Endothelial cell of umbilical vein (primary cell): ENCODE data around the gene C6orf141. TPM values are rescaled to one million over a fixed set of nuclear protein-coding genes. Genes with fewer than 3 reads are reported as not detected.

Experiments
- BruUV-seq: library from RNA; stranded (reverse); fragments of 400-500 nt; replicated peaks from 2 replicates; lab custom pipeline; 2021; lab: Mats Ljungman, UMichigan
- CTCF ChIA-PET: fragments of 300-600, 350-600 bp; sonication (Branson Sonifier 250); formaldehyde crosslinking; loops from one replicate; lab custom pipeline; 2021; ENCODE audit warnings: antibody characterized with exemption, inconsistent platforms; lab: Charles Lee
- POLR2A ChIA-PET: fragments of 300-600, 350-600 bp; sonication (Branson Sonifier 250); formaldehyde crosslinking; loops from one replicate; lab custom pipeline; 2021; ENCODE audit warnings: antibody characterized with exemption, inconsistent platforms; lab: Charles Lee
- DNase-seq: peaks from one replicate; pipeline ENCODE4 v3.0.0-alpha.2; 2011; ENCODE audit warnings: low read depth, low spot score
- FAIRE-seq: peaks from 2 replicates; lab custom pipeline; 2011; peaks lifted over from hg19 to GRCh38; lab: Jason Lieb, UNC
- H2AFZ ChIP-seq: 2 replicates; pipeline ENCODE4 v1.6.0; 2012; ENCODE audit warnings: low read depth, low read length, control low read depth, inconsistent platforms
- H3K27ac ChIP-seq: 2 replicates; pipeline ENCODE4 v1.5.1; 2011; ENCODE audit warnings: low read depth, mild to moderate bottlenecking, control low read depth, low read length, moderate library complexity; ENCODE audit not compliant: insufficient read depth
- H3K27me3 ChIP-seq, 2 experiments: 2 replicates each; pipeline versions ENCODE4 v1.6.0 to v1.6.1; 2011; ENCODE audit warnings: low read length in 2 of 2, mixed read lengths in 1 of 2; ENCODE audit not compliant: control insufficient read depth in 2 of 2, insufficient read depth in 2 of 2
- H3K36me3 ChIP-seq, 2 experiments: 2 replicates in 1 of 2; 3 replicates in 1 of 2; pipeline ENCODE4 v1.5.1; 2011; ENCODE audit warnings: low read length in 2 of 2, mild to moderate bottlenecking in 1 of 2, moderate library complexity in 1 of 2; ENCODE audit not compliant: control insufficient read depth in 2 of 2, insufficient read depth in 2 of 2; ENCODE audit errors: extremely low read depth in 1 of 2
- H3K4me1 ChIP-seq: 3 replicates; pipeline ENCODE4 v1.5.1; 2011; ENCODE audit warnings: mild to moderate bottlenecking, low read length; ENCODE audit not compliant: control insufficient read depth, insufficient read depth; ENCODE audit errors: extremely low read depth
- H3K4me2 ChIP-seq: 2 replicates; pipeline ENCODE4 v1.6.1; 2011; ENCODE audit warnings: low read length, control low read depth, mixed read lengths; ENCODE audit not compliant: insufficient read depth
- H3K4me3 ChIP-seq, 3 experiments: fragments of 200-600 bp in 1 of 3; sonication (generic), shearing (Covaris generic) in 1 of 3; replicated peaks in 1 of 3; 2 replicates each; pipeline ENCODE4 v1.5.1; 2011 to 2016; ENCODE audit warnings: control low read depth in 3 of 3, low read length in 3 of 3, mild to moderate bottlenecking in 2 of 3, inconsistent platforms in 1 of 3, low read depth in 1 of 3, moderate library complexity in 1 of 3; ENCODE audit not compliant: insufficient read depth in 1 of 3
- H3K79me2 ChIP-seq: 2 replicates; pipeline ENCODE4 v1.6.0; 2012; ENCODE audit warnings: low read length, inconsistent platforms; ENCODE audit not compliant: control insufficient read depth, insufficient read depth
- H3K9ac ChIP-seq: replicated peaks from 2 replicates; pipeline ENCODE3; 2011; ENCODE audit warnings: low read length, control low read depth; ENCODE audit not compliant: insufficient read depth; ENCODE audit errors: extremely low read depth
- H3K9me1 ChIP-seq: replicated peaks from 3 replicates; pipeline ENCODE4 v1.6.0; 2011; ENCODE audit warnings: mild to moderate bottlenecking, low read length; ENCODE audit not compliant: control insufficient read depth, insufficient read depth; ENCODE audit errors: extremely low read depth
- H3K9me3 ChIP-seq: replicated peaks from 2 replicates; pipeline ENCODE4 v1.5.1; 2012; ENCODE audit warnings: low read length, inconsistent platforms; ENCODE audit not compliant: control insufficient read depth, insufficient read depth
- H4K20me1 ChIP-seq: replicated peaks from 2 replicates; pipeline ENCODE3; 2011; ENCODE audit warnings: mild to moderate bottlenecking, low read length; ENCODE audit not compliant: control insufficient read depth, insufficient read depth; ENCODE audit errors: extremely low read depth
- CTCF ChIP-seq, 2 donors: IDR thresholded peaks; 1 replicate in 1 of 2; 2 replicates in 1 of 2; pipeline ENCODE4 v1.5.1; 2011; ENCODE audit warnings: low read length in 2 of 2, mild to moderate bottlenecking in 2 of 2, moderate library complexity in 2 of 2, control low read depth in 1 of 2, inconsistent platforms in 1 of 2, low read depth in 1 of 2; ENCODE audit not compliant: insufficient read depth in 1 of 2; ENCODE audit errors: extremely low read depth in 1 of 2
- EZH2 ChIP-seq: IDR thresholded peaks from 2 replicates; pipeline ENCODE4 v1.6.1; 2012; ENCODE audit warnings: borderline replicate concordance, low read depth, mild to moderate bottlenecking, moderate library complexity, low read length, inconsistent platforms; ENCODE audit not compliant: severe bottlenecking
- FOS ChIP-seq: IDR thresholded peaks from 2 replicates; pipeline ENCODE4 v1.6.1; 2011; ENCODE audit warnings: mild to moderate bottlenecking, low read length, moderate library complexity, borderline replicate concordance; ENCODE audit not compliant: insufficient read depth
- GATA2 ChIP-seq: IDR thresholded peaks from 2 replicates; pipeline ENCODE4 v1.7.0; 2011; ENCODE audit warnings: low read depth, mild to moderate bottlenecking, moderate library complexity, mixed read lengths, low read length; ENCODE audit not compliant: insufficient read length, insufficient read depth
- JUN ChIP-seq: IDR thresholded peaks from 2 replicates; pipeline ENCODE4 v1.6.1; 2011; ENCODE audit warnings: borderline replicate concordance, low read depth; ENCODE audit not compliant: insufficient read length, insufficient read depth
- MAX ChIP-seq: IDR thresholded peaks from 2 replicates; pipeline ENCODE4 v1.6.1; 2011; ENCODE audit not compliant: insufficient read depth, insufficient read length
- MYC ChIP-seq: IDR thresholded peaks from one replicate; pipeline ENCODE4 v1.6.1; 2011; ENCODE audit warnings: mild to moderate bottlenecking, low read depth, low read length
- POLR2A ChIP-seq: IDR thresholded peaks from 2 replicates; pipeline ENCODE4 v1.6.1; 2012; ENCODE audit warnings: low read depth, mild to moderate bottlenecking, control low read depth, low read length
- POLR2AphosphoS5 ChIP-seq: IDR thresholded peaks from 2 replicates; pipeline ENCODE4 v1.6.1; 2012; ENCODE audit warnings: low read depth, mild to moderate bottlenecking, control low read depth, low read length, moderate library complexity; ENCODE audit not compliant: insufficient read depth
- dilution Hi-C: fragments of 300-500 bp; cut with MboI; formaldehyde crosslinking; loops from one replicate; pipeline ENCODE4 v1.15.0; 2019; ENCODE audit warnings: low sequenced_read_pairs; ENCODE audit not compliant: extremely low pct_ligation_motif_present
- intact Hi-C: fragments of 100-400 bp; cut with micrococcal nuclease; formaldehyde crosslinking; loops from one replicate; pipeline ENCODE4 v1.10.0; 2022
- polyA plus RNA-seq, 4 experiments: library from polyadenylated mRNA; depleted of rRNA in 3 of 4; stranded (reverse) in 3 of 4; unstranded in 1 of 4; fragments of >200 nt; gene quantifications; 2 replicates each; pipeline versions ENCODE4 v1.2.1 to v1.2.3, GENCODE V29; 2011 to 2012; ENCODE audit warnings: missing spikeins in 1 of 4
- total RNA-seq: library from RNA; stranded (reverse); gene quantifications from 2 replicates; pipeline ENCODE4 v1.2.3, GENCODE V29; 2021

C6orf141 gene
- total and polyA plus RNA-seq, 2 donors (not counting 3 experiments of a cell fraction or from before 2014, with no cell fraction given): 5.7 to 15.5 TPM

- H3K9me3 ChIP-seq: no peaks in the 10 kb centered on the region
- no peak overlapping the region for H3K9ac ChIP-seq
- no peaks in the 10 kb centered on the region for H4K20me1 ChIP-seq
- TF ChIP-seq MAX (no peak), EZH2 (no peak), FOS (no peak), POLR2A (no peak), GATA2 (no peak), POLR2AphosphoS5 (no peak), CTCF (IDR thresholded peaks at IDR 0.05; ENCODE audit: extremely low read depth in 1 of 2, insufficient read depth in 1 of 2, low read depth in 1 of 2, low read length in 2 of 2) (no peak), JUN (no peak), MYC (no peak)
- H3K27ac ChIP-seq: no peak overlapping the region
- H3K4me3 ChIP-seq: no peak overlapping the region
- no TSS peak for BruUV-seq
- FAIRE-seq (no peak), DNase-seq (no peak)
- no peak overlapping the region for H3K4me2 ChIP-seq
- no peaks in the 10 kb centered on the region for H3K9me1 ChIP-seq
- peak overlapping the region; percentile 54 for H2AFZ ChIP-seq
- no peaks in the 10 kb centered on the region for H3K27me3 ChIP-seq
- ChIA-PET CTCF (interaction anchor here (0.6 to 7.3 kb wide), 8 partner anchors 8 to 81 kb away, joined by 3 to 56 read pairs (median 8); partner anchors contain the start of gene C6orf141), POLR2A (no interaction called here)
- dilution Hi-C loops (no loop called here), intact Hi-C loops (loop anchor here (1.0 kb wide), 1 partner anchor 24 kb away; no protein-coding TSS in a partner anchor)
- H3K79me2 ChIP-seq: no peaks in the 10 kb centered on the region
- peaks cover 14% of the 10 kb centered on the region for H3K4me1 ChIP-seq
- H3K36me3 ChIP-seq: no peaks in the 10 kb centered on the region
Measured at GRCh38 chr6:49541936-49542335, 8.5 kb upstream of the C6orf141 start.
